HG03521 (cell line): ENCODE data around the gene ZCCHC24.
A peak's percentile ranks its signal among the peaks of the same experiment; 100 is the strongest.
"Not testable (repeated sequence)": the region's sequence is repeated elsewhere in the genome, so short reads cannot be mapped to it uniquely, and the experiment has no call there.

Experiments used
- ATAC-seq: cut with Tn5 transposase; IDR thresholded peaks from one replicate; pipeline ENCODE4 v1.9.1; 2021; ENCODE audit warnings: mild to moderate bottlenecking, moderate library complexity; ENCODE audit not compliant: unreplicated experiment

The ZCCHC24 gene

GRCh38 chr10:79447911-79448731 lies 2.7 kb upstream of the ZCCHC24 start:
- no peak for ATAC-seq

GRCh38 chr10:79447249-79447648 lies 1.8 kb upstream of the ZCCHC24 start:
- ATAC-seq = not testable (repeated sequence)

- ATAC-seq = no peak
Observed at GRCh38 chr10:79446758-79447084, 1.3 kb upstream of the ZCCHC24 start.

- peak; percentile 4 for ATAC-seq
Observed at GRCh38 chr10:79445977-79446757, 743 bp upstream of the ZCCHC24 start.

- peak; percentile 19 for ATAC-seq
Observed at GRCh38 chr10:79444199-79445119, 965 bp downstream of the ZCCHC24 start.

- ATAC-seq = no peak
Observed at GRCh38 chr10:79443338-79444198, 1.9 kb downstream of the ZCCHC24 start.

- no peak for ATAC-seq
Observed at GRCh38 chr10:79442171-79443040, 3.0 kb downstream of the ZCCHC24 start.

GRCh38 chr10:79441433-79441832 lies 4.0 kb downstream of the ZCCHC24 start:
- ATAC-seq = no peak

- no peak for ATAC-seq
Observed at GRCh38 chr10:79440281-79440680, 5.1 kb downstream of the ZCCHC24 start.

GRCh38 chr10:79438699-79439085 lies 6.7 kb downstream of the ZCCHC24 start:
- no peak for ATAC-seq

GRCh38 chr10:79438021-79438698 lies 7.3 kb downstream of the ZCCHC24 start:
- ATAC-seq = no peak

GRCh38 chr10:79437111-79437814 lies 8.2 kb downstream of the ZCCHC24 start:
- no peak for ATAC-seq

GRCh38 chr10:79436850-79437103 lies 8.6 kb downstream of the ZCCHC24 start:
- no peak for ATAC-seq

- no peak for ATAC-seq
Observed at GRCh38 chr10:79436066-79436849, 9.2 kb downstream of the ZCCHC24 start.

GRCh38 chr10:79435271-79436065 lies 10.0 kb downstream of the ZCCHC24 start:
- no peak for ATAC-seq

- no peak for ATAC-seq
Observed at GRCh38 chr10:79434821-79435251, 10.6 kb downstream of the ZCCHC24 start.

GRCh38 chr10:79434223-79434687 lies 11.2 kb downstream of the ZCCHC24 start:
- no peak for ATAC-seq
